Prostate gland (tissue), 2 donors: ENCODE data around the gene RTN4RL1.

Experiments
- POLR2A ChIP-seq: fragments of 450-650 bp; IDR thresholded peaks from one replicate; pipeline ENCODE4 v1.6.1; 2016; ENCODE audit warnings: antibody characterized with exemption, mild to moderate bottlenecking
- TF ChIP-seq, protein P1 (sequence below), 4 experiments: fragments of 200-600 bp in 2 of 4; fragments of 450-650 bp in 2 of 4; sonication (generic) in 2 of 4; IDR thresholded peaks; 1 replicate in 3 of 4; 2 replicates in 1 of 4; pipeline ENCODE4 v1.5.1; 2016 to 2019; ENCODE audit warnings: antibody characterized with exemption in 4 of 4, mild to moderate bottlenecking in 2 of 4, moderate library complexity in 2 of 4

GRCh38 chr17:2064980-2065785 lies 40.0 kb upstream of the RTN4RL1 start:
- TF ChIP-seq, protein P1, sequence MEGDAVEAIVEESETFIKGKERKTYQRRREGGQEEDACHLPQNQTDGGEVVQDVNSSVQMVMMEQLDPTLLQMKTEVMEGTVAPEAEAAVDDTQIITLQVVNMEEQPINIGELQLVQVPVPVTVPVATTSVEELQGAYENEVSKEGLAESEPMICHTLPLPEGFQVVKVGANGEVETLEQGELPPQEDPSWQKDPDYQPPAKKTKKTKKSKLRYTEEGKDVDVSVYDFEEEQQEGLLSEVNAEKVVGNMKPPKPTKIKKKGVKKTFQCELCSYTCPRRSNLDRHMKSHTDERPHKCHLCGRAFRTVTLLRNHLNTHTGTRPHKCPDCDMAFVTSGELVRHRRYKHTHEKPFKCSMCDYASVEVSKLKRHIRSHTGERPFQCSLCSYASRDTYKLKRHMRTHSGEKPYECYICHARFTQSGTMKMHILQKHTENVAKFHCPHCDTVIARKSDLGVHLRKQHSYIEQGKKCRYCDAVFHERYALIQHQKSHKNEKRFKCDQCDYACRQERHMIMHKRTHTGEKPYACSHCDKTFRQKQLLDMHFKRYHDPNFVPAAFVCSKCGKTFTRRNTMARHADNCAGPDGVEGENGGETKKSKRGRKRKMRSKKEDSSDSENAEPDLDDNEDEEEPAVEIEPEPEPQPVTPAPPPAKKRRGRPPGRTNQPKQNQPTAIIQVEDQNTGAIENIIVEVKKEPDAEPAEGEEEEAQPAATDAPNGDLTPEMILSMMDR (IDR thresholded peaks at IDR 0.05): peak in 1 of 4 experiments; percentile 29
- no peak for TF ChIP-seq POLR2A
